Thymus (tissue), 11 donors: ENCODE results near the gene SLC29A1. TPM values are rescaled to one million over a fixed set of nuclear protein-coding genes. Genes with fewer than 3 reads are reported as not detected.

Source experiments
- DNase-seq, 9 donors: peaks; one replicate each; pipeline ENCODE4 v3.0.0-alpha.2; 2013; ENCODE audit warnings: low spot score in 9 of 9, low read depth in 6 of 9, missing footprints in 1 of 9
- H3K27ac ChIP-seq, 2 donors: one replicate each; pipeline ENCODE4 v1.5.1; 2013; ENCODE audit warnings: control low read depth in 1 of 2, low read depth in 1 of 2, low read length in 1 of 2, mild to moderate bottlenecking in 1 of 2, moderate library complexity in 1 of 2
- H3K27me3 ChIP-seq, 2 donors: one replicate each; pipeline ENCODE4 v1.5.1; 2013; ENCODE audit warnings: low read length in 1 of 2; ENCODE audit not compliant: control insufficient read depth in 2 of 2, insufficient read depth in 1 of 2
- H3K36me3 ChIP-seq, 2 donors: one replicate each; pipeline ENCODE4 v1.5.1; 2013; ENCODE audit warnings: low read length in 1 of 2, mild to moderate bottlenecking in 1 of 2, moderate library complexity in 1 of 2; ENCODE audit not compliant: control insufficient read depth in 2 of 2, insufficient read depth in 2 of 2
- H3K4me1 ChIP-seq, 2 donors: one replicate each; pipeline ENCODE4 v1.5.1; 2013; ENCODE audit warnings: low read length in 2 of 2; ENCODE audit not compliant: control insufficient read depth in 2 of 2, insufficient read depth in 2 of 2
- H3K4me3 ChIP-seq, 2 donors: one replicate each; pipeline ENCODE4 v1.5.1; 2013; ENCODE audit warnings: low read length in 2 of 2, control low read depth in 1 of 2, mild to moderate bottlenecking in 1 of 2
- H3K9me3 ChIP-seq, 2 donors: one replicate each; pipeline ENCODE4 v1.5.1; 2013; ENCODE audit warnings: low read length in 1 of 2, mild to moderate bottlenecking in 1 of 2; ENCODE audit not compliant: control insufficient read depth in 2 of 2, insufficient read depth in 1 of 2
- WGBS: extraction: QIAGEN DNeasy Blood & Tissue Kit; methylation state at CpG from one replicate; pipeline ENCODE4 v1.1.7; 2013; 5-methylcytosine and 5-hydroxymethylcytosine counted together
- polyA plus RNA-seq: library from polyadenylated mRNA; stranded (reverse); fragments of 200-250 nt; gene quantifications from one replicate; pipeline ENCODE4 v1.2.3, GENCODE V29; 2013
- total RNA-seq: library from RNA; stranded (reverse); fragments of 120-200 nt; gene quantifications from one replicate; pipeline ENCODE4 v1.2.4, GENCODE V29; 2013
- donor health status: healthy.

Gene SLC29A1
- total and polyA plus RNA-seq, 2 donors, result 17.9 to 69.0 TPM

DNA sequence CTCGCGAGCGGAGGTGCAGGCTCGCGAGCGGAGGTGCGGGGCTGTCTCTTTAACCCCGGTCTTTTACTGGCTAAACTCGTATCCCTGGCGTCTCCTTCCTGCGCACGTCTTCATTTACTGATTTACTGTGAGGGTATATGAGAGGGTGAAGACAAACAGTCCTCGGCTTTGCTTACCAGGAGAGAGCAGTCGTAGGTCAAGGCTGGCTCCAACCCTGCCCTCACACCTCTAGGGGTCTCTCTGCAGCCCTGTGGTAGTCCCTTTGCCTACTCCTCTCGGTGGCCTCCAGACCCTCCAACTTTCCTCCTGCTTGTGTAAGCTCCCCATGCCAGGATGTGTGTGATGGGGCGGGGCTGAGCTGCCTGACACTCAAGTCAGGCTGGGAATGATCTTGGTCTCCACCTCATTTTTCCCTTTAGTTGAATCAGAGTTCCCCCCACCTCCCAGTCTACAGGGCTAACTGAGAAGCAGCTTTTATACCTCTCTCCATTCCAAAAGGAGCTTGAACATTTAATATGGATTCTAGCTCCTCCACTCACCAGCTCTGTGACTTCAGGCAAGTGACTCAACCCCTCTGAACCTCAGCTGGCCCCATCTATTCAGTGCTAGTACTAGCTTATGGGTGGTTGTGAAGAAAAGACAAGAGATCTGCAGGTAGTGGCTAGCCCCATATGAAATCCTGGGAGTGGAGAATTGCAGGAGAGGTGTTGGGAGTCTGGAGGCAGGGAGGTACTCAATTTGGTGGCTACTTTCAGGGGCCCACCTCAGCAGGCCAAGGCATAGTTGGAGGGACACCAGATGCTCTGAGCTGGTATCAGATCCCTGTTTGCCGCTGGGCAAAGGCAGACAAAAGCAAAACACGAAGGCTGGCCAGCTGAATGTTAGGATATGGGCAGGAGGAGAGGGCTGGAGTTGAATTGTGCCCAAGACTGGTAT lies 902 bp downstream of the SLC29A1 start:
- Histone ChIP-seq H3K36me3 (peaks cover 13 to 31% of the 10 kb centered on the region in 2 donors), H3K4me3 (peak overlapping the region; percentile 74 to 82), H3K27ac (peak overlapping the region; percentile 22 to 95), H3K9me3 (no peaks in the 10 kb centered on the region), H3K27me3 (no peaks in the 10 kb centered on the region), H3K4me1 (peaks cover 47 to 86% of the 10 kb centered on the region in 2 donors)
- peak in 1 of 9 donors; percentile 57 for DNase-seq
- 10% methylated on average over 18 of the region's 18 CpGs for WGBS

- H3K27me3 ChIP-seq, result no peaks in the 10 kb centered on the region
- peak in 1 of 9 donors; percentile 62 for DNase-seq
- no peaks in the 10 kb centered on the region for H3K9me3 ChIP-seq
- peak overlapping the region in 1 of 2 donors; percentile 95 for H3K27ac ChIP-seq
- peak overlapping the region; percentile 74 to 82 for H3K4me3 ChIP-seq
- peaks cover 19 to 38% of the 10 kb centered on the region in 2 donors for H3K36me3 ChIP-seq
- 53% methylated on average over 4 of the region's 4 CpGs for WGBS
- peaks cover 42 to 82% of the 10 kb centered on the region in 2 donors for H3K4me1 ChIP-seq
Observed at GRCh38 chr6:44224965-44225305, 1.5 kb downstream of the SLC29A1 start.

DNA sequence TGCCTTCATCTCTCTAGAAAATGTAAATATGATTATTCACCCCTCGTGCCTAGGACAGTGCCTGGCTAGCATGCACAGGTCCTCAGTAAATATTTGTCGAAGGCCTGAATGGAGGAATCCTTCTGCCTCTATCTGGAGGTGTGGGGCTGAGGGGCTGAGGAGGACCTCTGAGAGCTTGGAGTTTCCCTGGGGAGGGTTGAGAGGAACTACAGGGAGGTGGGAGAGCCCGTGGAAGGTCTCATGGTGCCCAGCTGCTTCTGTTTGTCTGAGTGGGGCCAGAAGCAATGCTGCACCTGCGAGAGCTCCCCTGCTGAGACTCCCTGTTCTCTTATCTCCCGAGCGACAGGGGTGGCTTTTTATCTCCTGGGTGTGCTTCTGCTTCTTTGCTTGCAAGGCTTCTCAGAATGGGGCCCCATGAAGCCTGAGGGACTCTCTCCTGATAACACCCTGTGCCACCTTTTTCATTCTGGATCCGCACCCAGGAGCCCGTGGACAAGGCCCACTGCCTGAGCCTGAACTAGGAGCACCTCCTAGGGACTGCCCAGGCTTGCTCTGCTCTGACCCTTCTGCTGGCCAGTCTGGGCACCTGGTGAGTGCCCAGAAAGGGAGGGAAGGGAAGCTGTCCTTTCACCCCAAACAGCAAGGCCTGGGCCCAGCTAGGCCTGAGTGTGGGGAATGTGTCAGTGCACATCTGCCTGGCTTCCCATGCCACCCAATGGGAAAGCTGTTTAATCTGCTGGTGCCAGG lies 2.4 kb downstream of the SLC29A1 start:
- H3K4me1 ChIP-seq, result peaks cover 37 to 77% of the 10 kb centered on the region in 2 donors
- no peaks in the 10 kb centered on the region for H3K27me3 ChIP-seq
- 34% methylated on average over 8 of the region's 8 CpGs for WGBS
- peaks cover 26 to 46% of the 10 kb centered on the region in 2 donors for H3K36me3 ChIP-seq
- H3K9me3 ChIP-seq, result no peaks in the 10 kb centered on the region
- H3K27ac ChIP-seq, result peak overlapping the region; percentile 59 to 95
- peak overlapping the region; percentile 38 to 82 for H3K4me3 ChIP-seq
- DNase-seq, result peak in 4 of 9 donors; percentile 70 to 89 (median 73)

- H3K36me3 ChIP-seq, result peaks cover 34 to 54% of the 10 kb centered on the region in 2 donors
Observed at GRCh38 chr6:44226368-44227147, 3.2 kb downstream of the SLC29A1 start.

GRCh38 chr6:44227148-44227793 lies 3.9 kb downstream of the SLC29A1 start:
- no peaks in the 10 kb centered on the region for H3K27me3 ChIP-seq
- peaks cover 42 to 61% of the 10 kb centered on the region in 2 donors for H3K36me3 ChIP-seq
- H3K4me1 ChIP-seq, result peaks cover 26 to 66% of the 10 kb centered on the region in 2 donors
- no peaks in the 10 kb centered on the region for H3K9me3 ChIP-seq
- no peak for DNase-seq
- peak overlapping the region in 1 of 2 donors; percentile 95 for H3K27ac ChIP-seq
- 96% methylated on average over 7 of the region's 7 CpGs for WGBS
- H3K4me3 ChIP-seq, result peak overlapping the region; percentile 38 to 82

More at GRCh38 chr6:44226368-44227147, 3.2 kb downstream of the SLC29A1 start:
- no peak for DNase-seq
- Histone ChIP-seq H3K9me3 (no peaks in the 10 kb centered on the region), H3K27ac (peak overlapping the region; percentile 59 to 95), H3K4me1 (peaks cover 31 to 69% of the 10 kb centered on the region in 2 donors), H3K4me3 (peak overlapping the region; percentile 38 to 82), H3K27me3 (no peaks in the 10 kb centered on the region)
- WGBS, result 80% methylated on average over 15 of the region's 15 CpGs

GRCh38 chr6:44228031-44228430 lies 4.6 kb downstream of the SLC29A1 start:
- peaks cover 23 to 64% of the 10 kb centered on the region in 2 donors for H3K4me1 ChIP-seq
- H3K27ac ChIP-seq, result no peak overlapping the region
- no peak overlapping the region for H3K4me3 ChIP-seq
- no peaks in the 10 kb centered on the region for H3K9me3 ChIP-seq
- 82% methylated on average over 6 of the region's 6 CpGs for WGBS
- peaks cover 49 to 69% of the 10 kb centered on the region in 2 donors for H3K36me3 ChIP-seq
- H3K27me3 ChIP-seq, result no peaks in the 10 kb centered on the region
- DNase-seq, result no peak

DNA sequence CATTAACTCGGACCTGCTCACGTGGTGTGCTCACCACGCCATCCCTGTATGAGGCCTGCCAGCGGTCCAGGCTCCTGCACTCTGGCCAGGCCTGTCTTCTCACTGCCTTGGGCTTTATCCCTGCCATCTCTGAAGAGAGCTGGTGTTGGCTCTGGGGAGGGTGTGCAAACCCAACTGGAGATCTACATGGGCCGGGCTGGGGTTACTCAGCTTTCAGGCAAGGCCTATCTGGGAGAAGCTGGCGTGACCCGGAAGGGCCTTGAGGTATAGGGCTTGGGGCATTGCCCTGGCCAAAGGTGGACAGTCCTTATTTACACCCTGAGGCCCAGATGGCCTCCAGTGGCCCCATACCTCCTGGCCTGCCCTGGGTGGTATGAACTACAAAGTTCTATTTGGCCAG lies 5.0 kb downstream of the SLC29A1 start:
- no peak for DNase-seq
- H3K36me3 ChIP-seq, result peaks cover 53 to 73% of the 10 kb centered on the region in 2 donors
- H3K4me3 ChIP-seq, result no peak overlapping the region
- peaks cover 26 to 66% of the 10 kb centered on the region in 2 donors for H3K4me1 ChIP-seq
- H3K27me3 ChIP-seq, result no peaks in the 10 kb centered on the region
- no peaks in the 10 kb centered on the region for H3K9me3 ChIP-seq
- 98% methylated on average over 7 of the region's 7 CpGs for WGBS
- no peak overlapping the region for H3K27ac ChIP-seq

DNA sequence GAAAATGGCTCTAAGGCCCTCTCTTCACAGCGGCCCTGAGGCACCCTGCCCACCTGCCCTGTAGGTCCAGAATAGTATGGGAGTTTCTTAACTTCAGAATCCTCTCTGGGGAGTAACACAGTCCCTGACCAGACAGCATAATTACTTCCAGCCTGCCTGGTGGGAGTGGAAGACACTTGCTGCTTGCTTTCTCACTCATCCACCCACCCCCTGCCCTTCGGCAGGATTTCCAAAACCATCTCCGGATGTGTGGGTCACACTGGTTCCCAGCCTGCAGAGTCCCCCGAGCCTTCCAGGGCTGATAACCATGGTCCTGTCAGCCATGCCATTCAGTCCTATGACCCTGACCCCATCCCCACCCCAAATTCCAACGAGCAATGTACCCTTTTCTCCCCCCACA lies 5.4 kb downstream of the SLC29A1 start:
- no peaks in the 10 kb centered on the region for H3K27me3 ChIP-seq
- DNase-seq, result no peak
- peaks cover 26 to 70% of the 10 kb centered on the region in 2 donors for H3K4me1 ChIP-seq
- no peaks in the 10 kb centered on the region for H3K9me3 ChIP-seq
- no peak overlapping the region for H3K27ac ChIP-seq
- 88% methylated on average over 5 of the region's 5 CpGs for WGBS
- peaks cover 56 to 77% of the 10 kb centered on the region in 2 donors for H3K36me3 ChIP-seq
- H3K4me3 ChIP-seq, result no peak overlapping the region
